Prostate gland (tissue), 2 donors: ENCODE results near the gene SCYGR3. TPM values are rescaled to one million over a fixed set of nuclear protein-coding genes. Genes with fewer than 3 reads are reported as not detected.

Experiments
- DNase-seq: peaks from one replicate; pipeline ENCODE4 v3.0.0-alpha.2; 2019; ENCODE audit warnings: low spot score
- H3K27ac ChIP-seq, 2 donors: fragments of 200-600 bp; sonication (generic); 2 replicates each; pipeline ENCODE4 v1.5.1; 2017 to 2019
- H3K27me3 ChIP-seq: fragments of 200-600 bp; sonication (generic); replicated peaks from 2 replicates; pipeline ENCODE4 v1.5.1; 2019; ENCODE audit not compliant: insufficient read depth
- H3K36me3 ChIP-seq, 2 donors: fragments of 200-600 bp; sonication (generic); 1 replicate in 1 of 2; 2 replicates in 1 of 2; pipeline versions ENCODE4 v1.5.1 to v1.8.1; 2017 to 2019
- H3K4me1 ChIP-seq: fragments of 200-600 bp; sonication (generic); replicated peaks from 2 replicates; pipeline ENCODE4 v1.5.1; 2019
- H3K4me3 ChIP-seq, 2 donors: fragments of 200-600 bp; sonication (generic); 2 replicates each; pipeline ENCODE4 v1.5.1; 2017 to 2019
- H3K9me3 ChIP-seq: fragments of 200-600 bp; sonication (generic); 2 replicates; pipeline ENCODE4 v1.5.1; 2017
- POLR2A ChIP-seq: fragments of 450-650 bp; IDR thresholded peaks from one replicate; pipeline ENCODE4 v1.6.1; 2016; ENCODE audit warnings: antibody characterized with exemption, mild to moderate bottlenecking
- POLR2AphosphoS5 ChIP-seq: sonication (generic); formaldehyde crosslinking; IDR thresholded peaks from one replicate; pipeline ENCODE4 v1.6.1; 2017; ENCODE audit warnings: antibody characterized with exemption
- WGBS: methylation state at CpG from one replicate; pipeline ENCODE4 v1.1.5; 2018; 5-methylcytosine and 5-hydroxymethylcytosine counted together
- intact Hi-C: fragments of 100-400 bp; cut with DNase I; formaldehyde crosslinking; loops from one replicate; pipeline ENCODE4 v1.14.2; 2022
- total RNA-seq, 2 donors: library from RNA; depleted of rRNA; stranded (reverse); fragments of >200 nt; gene quantifications; one replicate each; pipeline ENCODE4 v1.1.0, GENCODE V29; 2016
- TF ChIP-seq, protein P1 (sequence below), 4 experiments: fragments of 200-600 bp in 2 of 4; fragments of 450-650 bp in 2 of 4; sonication (generic) in 2 of 4; IDR thresholded peaks; 1 replicate in 3 of 4; 2 replicates in 1 of 4; pipeline ENCODE4 v1.5.1; 2016 to 2019; ENCODE audit warnings: antibody characterized with exemption in 4 of 4, mild to moderate bottlenecking in 2 of 4, moderate library complexity in 2 of 4

The SCYGR3 gene
- total RNA-seq, result not detected

- H3K27ac ChIP-seq, result no peak within 1 kb of the TSS
Measured at GRCh38 chr2:227614740-227615139, at the start of gene SCYGR3. SCYGR3 (minus strand) TSS chr2:227614840; CDS start chr2:227614840, 0 bp downstream.

GRCh38 chr2:227661827-227662226 is 47.2 kb upstream of the SCYGR3 start:
- Histone ChIP-seq H3K4me3 (no peak overlapping the region), H3K27me3 (no peaks in the 10 kb centered on the region), H3K36me3 (no peaks in the 10 kb centered on the region), H3K9me3 (no peaks in the 10 kb centered on the region), H3K27ac (no peak overlapping the region), H3K4me1 (no peaks in the 10 kb centered on the region)
- TF ChIP-seq POLR2A (no peak), POLR2AphosphoS5 (no peak)
- TF ChIP-seq, protein P1, sequence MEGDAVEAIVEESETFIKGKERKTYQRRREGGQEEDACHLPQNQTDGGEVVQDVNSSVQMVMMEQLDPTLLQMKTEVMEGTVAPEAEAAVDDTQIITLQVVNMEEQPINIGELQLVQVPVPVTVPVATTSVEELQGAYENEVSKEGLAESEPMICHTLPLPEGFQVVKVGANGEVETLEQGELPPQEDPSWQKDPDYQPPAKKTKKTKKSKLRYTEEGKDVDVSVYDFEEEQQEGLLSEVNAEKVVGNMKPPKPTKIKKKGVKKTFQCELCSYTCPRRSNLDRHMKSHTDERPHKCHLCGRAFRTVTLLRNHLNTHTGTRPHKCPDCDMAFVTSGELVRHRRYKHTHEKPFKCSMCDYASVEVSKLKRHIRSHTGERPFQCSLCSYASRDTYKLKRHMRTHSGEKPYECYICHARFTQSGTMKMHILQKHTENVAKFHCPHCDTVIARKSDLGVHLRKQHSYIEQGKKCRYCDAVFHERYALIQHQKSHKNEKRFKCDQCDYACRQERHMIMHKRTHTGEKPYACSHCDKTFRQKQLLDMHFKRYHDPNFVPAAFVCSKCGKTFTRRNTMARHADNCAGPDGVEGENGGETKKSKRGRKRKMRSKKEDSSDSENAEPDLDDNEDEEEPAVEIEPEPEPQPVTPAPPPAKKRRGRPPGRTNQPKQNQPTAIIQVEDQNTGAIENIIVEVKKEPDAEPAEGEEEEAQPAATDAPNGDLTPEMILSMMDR (IDR thresholded peaks at IDR 0.05), result no peak
- DNase-seq, result no peak
- intact Hi-C loops, result no loop called here
- WGBS, result 67% methylated on average over 3 of the region's 3 CpGs

More at GRCh38 chr2:227614740-227615139, at the start of gene SCYGR3:
- peaks cover 2% of the 10 kb centered on the region for H3K27me3 ChIP-seq
- no peaks in the 10 kb centered on the region for H3K9me3 ChIP-seq
- H3K36me3 ChIP-seq, result no peaks in the 10 kb centered on the region
- intact Hi-C loops, result no loop called here
- 100% methylated on average over 1 of the region's 4 CpGs for WGBS
- H3K4me1 ChIP-seq, result no peaks in the 10 kb centered on the region
- no peak within 1 kb of the TSS for H3K4me3 ChIP-seq
- no peak for DNase-seq
- no peak for TF ChIP-seq POLR2AphosphoS5
- TF ChIP-seq, protein P1 (IDR thresholded peaks at IDR 0.05), result no peak
- TF ChIP-seq POLR2A, result no peak

- Histone ChIP-seq H3K4me1 (no peaks in the 10 kb centered on the region), H3K27ac (no peak overlapping the region), H3K36me3 (no peaks in the 10 kb centered on the region), H3K9me3 (no peaks in the 10 kb centered on the region), H3K4me3 (no peak overlapping the region), H3K27me3 (no peaks in the 10 kb centered on the region)
- intact Hi-C loops, result no loop called here
- WGBS, result 54% methylated on average over 7 of the region's 7 CpGs
- no peak for DNase-seq
- no peak for TF ChIP-seq POLR2A
- TF ChIP-seq POLR2AphosphoS5, result no peak
- TF ChIP-seq, protein P1 (IDR thresholded peaks at IDR 0.05), result no peak
Measured at GRCh38 chr2:227661025-227661649, 46.5 kb upstream of the SCYGR3 start.

GRCh38 chr2:227657199-227657845 is 42.7 kb upstream of the SCYGR3 start:
- H3K4me3 ChIP-seq, result no peak overlapping the region
- H3K36me3 ChIP-seq, result no peaks in the 10 kb centered on the region
- TF ChIP-seq POLR2AphosphoS5 (no peak), POLR2A (no peak)
- TF ChIP-seq, protein P1 (IDR thresholded peaks at IDR 0.05), result no peak
- DNase-seq, result no peak
- H3K9me3 ChIP-seq, result no peaks in the 10 kb centered on the region
- WGBS, result 71% methylated on average over 8 of the region's 8 CpGs
- intact Hi-C loops, result loop anchor here (5.0 kb wide), 1 partner anchor 110 kb away; no protein-coding TSS in a partner anchor
- H3K4me1 ChIP-seq, result no peaks in the 10 kb centered on the region
- H3K27ac ChIP-seq, result no peak overlapping the region
- H3K27me3 ChIP-seq, result no peaks in the 10 kb centered on the region
